Pancreas (tissue), 10 donors: ENCODE measurements around the gene RPS21. TPM values are rescaled to one million over a fixed set of nuclear protein-coding genes. Genes with fewer than 3 reads are reported as not detected.

Experiments used
- ATAC-seq, 4 donors: fragments of 200-7000 bp; cut with Tn5 transposase; one replicate each; pipeline versions ENCODE4 v1.8.0 to v1.9.1; 2020; ENCODE audit warnings: mild to moderate bottlenecking in 4 of 4, moderate library complexity in 4 of 4
- DNase-seq, 6 donors: peaks; one replicate each; pipeline ENCODE4 v3.0.0-alpha.2; 2020
- FAIRE-seq: peaks from 2 replicates; lab custom pipeline; 2012; peaks lifted over from hg19 to GRCh38; lab: Jason Lieb, UNC
- H3K27ac ChIP-seq, 4 donors: fragments of 200-600 bp; sonication (generic); 1 replicate in 3 of 4; 2 replicates in 1 of 4; pipeline versions ENCODE4 v1.5.0 to v1.8.0; 2020
- H3K27me3 ChIP-seq, 4 donors: fragments of 200-600 bp; one replicate each; pipeline ENCODE4 v1.8.0; 2021
- H3K36me3 ChIP-seq, 3 donors: fragments of 200-600 bp; sonication (generic) in 1 of 3; one replicate each; pipeline versions ENCODE4 v1.5.0 to v1.8.0; 2020 to 2021
- H3K4me1 ChIP-seq, 3 donors: fragments of 200-600 bp; one replicate each; pipeline ENCODE4 v1.8.0; 2021
- H3K4me3 ChIP-seq, 4 donors: fragments of 200-600 bp; sonication (generic) in 2 of 4; one replicate each; pipeline versions ENCODE4 v1.5.0 to v1.8.0; 2020 to 2021
- H3K9me3 ChIP-seq, 4 donors: fragments of 200-600 bp; one replicate each; pipeline ENCODE4 v1.8.0; 2021
- WGBS, 2 donors: extraction: QIAGEN DNeasy Blood & Tissue Kit; methylation state at CpG; one replicate each; pipeline ENCODE4 v1.1.7; 2013; 5-methylcytosine and 5-hydroxymethylcytosine counted together
- intact Hi-C, 3 donors: fragments of 100-400 bp; cut with DNase I; formaldehyde crosslinking; loops; one replicate each; pipeline versions ENCODE4 v1.11.1 to v1.14.2; 2022
- polyA plus RNA-seq, 2 donors: library from polyadenylated mRNA; stranded (reverse); fragments of 200-250 nt; gene quantifications; one replicate each; pipeline ENCODE4 v1.2.3, GENCODE V29; 2013
- total RNA-seq, 6 donors: library from RNA; stranded (reverse); fragmentation: NEBNext Ultra II Directional in 4 of 6; extraction: Animal tissue kit (Norgen Biotek cat#: 25700) in 4 of 6; gene quantifications; one replicate each; pipeline versions ENCODE4 v1.2.1 to v1.2.4, GENCODE V29; 2021 to 2023
- TF ChIP-seq, protein P1 (sequence below), 4 donors: fragments of 200-600 bp; sonication (generic) in 3 of 4; IDR thresholded peaks; one replicate each; pipeline versions ENCODE4 v1.5.0 to v1.8.0; 2021; ENCODE audit warnings: antibody characterized with exemption in 4 of 4
- donor health status: healthy with polysubstance abuse.
- donor health status: DM: no; HTN: no; CAD: no; lungs with moderate emphysema.
- donor health status: DM: no; HTN: no; CAD: no.
- donor health status: control.
- donor health status: control.
- donor health status: Bipolar disorder and iron deficiency.
- donor health status: DM: yes; HTN: yes; CAD: no.
- donor health status: DM: no; HTN: no; CAD: no.
- donor health status: DM: no; HTN: no; CAD: no.
- donor health status: DM: yes; HTN: yes; CAD: no.

RPS21 gene
- total and polyA plus RNA-seq, 8 donors: 662 to 2,141 (median 973) TPM

GRCh38 chr20:62410746-62411478 lies 24.0 kb downstream of the RPS21 start:
- intact Hi-C loops: no loop called here
- Histone ChIP-seq H3K27ac (no peak overlapping the region), H3K4me1 (peaks cover 15 to 23% (median 19%) of the 10 kb centered on the region in 3 donors), H3K9me3 (no peaks in the 10 kb centered on the region), H3K27me3 (no peaks in the 10 kb centered on the region), H3K4me3 (no peak overlapping the region), H3K36me3 (no peaks in the 10 kb centered on the region)
- DNase-seq (no peak), FAIRE-seq (no peak), ATAC-seq (no peak)
- 91 to 94% methylated on average over 19 of the region's 19 CpGs for WGBS, 2 donors
- TF ChIP-seq, protein P1, sequence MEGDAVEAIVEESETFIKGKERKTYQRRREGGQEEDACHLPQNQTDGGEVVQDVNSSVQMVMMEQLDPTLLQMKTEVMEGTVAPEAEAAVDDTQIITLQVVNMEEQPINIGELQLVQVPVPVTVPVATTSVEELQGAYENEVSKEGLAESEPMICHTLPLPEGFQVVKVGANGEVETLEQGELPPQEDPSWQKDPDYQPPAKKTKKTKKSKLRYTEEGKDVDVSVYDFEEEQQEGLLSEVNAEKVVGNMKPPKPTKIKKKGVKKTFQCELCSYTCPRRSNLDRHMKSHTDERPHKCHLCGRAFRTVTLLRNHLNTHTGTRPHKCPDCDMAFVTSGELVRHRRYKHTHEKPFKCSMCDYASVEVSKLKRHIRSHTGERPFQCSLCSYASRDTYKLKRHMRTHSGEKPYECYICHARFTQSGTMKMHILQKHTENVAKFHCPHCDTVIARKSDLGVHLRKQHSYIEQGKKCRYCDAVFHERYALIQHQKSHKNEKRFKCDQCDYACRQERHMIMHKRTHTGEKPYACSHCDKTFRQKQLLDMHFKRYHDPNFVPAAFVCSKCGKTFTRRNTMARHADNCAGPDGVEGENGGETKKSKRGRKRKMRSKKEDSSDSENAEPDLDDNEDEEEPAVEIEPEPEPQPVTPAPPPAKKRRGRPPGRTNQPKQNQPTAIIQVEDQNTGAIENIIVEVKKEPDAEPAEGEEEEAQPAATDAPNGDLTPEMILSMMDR (IDR thresholded peaks at IDR 0.05): no peak

- intact Hi-C loops: no loop called here
- Histone ChIP-seq H3K27me3 (no peaks in the 10 kb centered on the region), H3K4me3 (no peak overlapping the region), H3K36me3 (no peaks in the 10 kb centered on the region), H3K27ac (no peak overlapping the region), H3K4me1 (peaks cover 10 to 19% (median 17%) of the 10 kb centered on the region in 3 donors), H3K9me3 (no peaks in the 10 kb centered on the region)
- no peak for DNase-seq
- FAIRE-seq: no peak
- TF ChIP-seq, protein P1 (IDR thresholded peaks at IDR 0.05): no peak
- no peak for ATAC-seq
- WGBS, 2 donors: 69 to 70% methylated on average over 24 of the region's 24 CpGs
These were observed 24.7 kb downstream of the RPS21 start for GRCh38 chr20:62411479-62412193.

- H3K4me3 ChIP-seq: no peak overlapping the region
- 83 to 88% methylated on average over 22 of the region's 22 CpGs for WGBS, 2 donors
- H3K27ac ChIP-seq: no peak overlapping the region
- intact Hi-C loops: no loop called here
- no peaks in the 10 kb centered on the region for H3K27me3 ChIP-seq
- no peak for ATAC-seq
- TF ChIP-seq, protein P1 (IDR thresholded peaks at IDR 0.05): no peak
- no peaks in the 10 kb centered on the region for H3K36me3 ChIP-seq
- H3K4me1 ChIP-seq: peaks cover 10 to 18% (median 15%) of the 10 kb centered on the region in 3 donors
- no peak for FAIRE-seq
- no peaks in the 10 kb centered on the region for H3K9me3 ChIP-seq
- DNase-seq: no peak
These were observed 25.5 kb downstream of the RPS21 start for GRCh38 chr20:62412194-62413024.

GRCh38 chr20:62413025-62413570 lies 26.2 kb downstream of the RPS21 start:
- Histone ChIP-seq H3K4me3 (no peak overlapping the region), H3K27ac (no peak overlapping the region), H3K4me1 (peaks cover 10 to 13% (median 12%) of the 10 kb centered on the region in 3 donors), H3K27me3 (no peaks in the 10 kb centered on the region), H3K9me3 (no peaks in the 10 kb centered on the region), H3K36me3 (no peaks in the 10 kb centered on the region)
- intact Hi-C loops: no loop called here
- TF ChIP-seq, protein P1 (IDR thresholded peaks at IDR 0.05): no peak
- no peak for DNase-seq
- no peak for FAIRE-seq
- no peak for ATAC-seq
- 84 to 85% methylated on average over 11 of the region's 11 CpGs for WGBS, 2 donors
